Stimulated activated CD8-positive, alpha-beta memory T cell treated with anti-CD3 and anti-CD28 coated beads, Interleukin-7, amount 100 ng/mL, for 24 hours (primary cell): ENCODE measurements around the gene ACVR1B.

Experiments
- DNase-seq: peaks from one replicate; pipeline ENCODE4 v3.0.0-alpha.2; 2020; ENCODE audit warnings: low read depth

ACVR1B gene

DNA sequence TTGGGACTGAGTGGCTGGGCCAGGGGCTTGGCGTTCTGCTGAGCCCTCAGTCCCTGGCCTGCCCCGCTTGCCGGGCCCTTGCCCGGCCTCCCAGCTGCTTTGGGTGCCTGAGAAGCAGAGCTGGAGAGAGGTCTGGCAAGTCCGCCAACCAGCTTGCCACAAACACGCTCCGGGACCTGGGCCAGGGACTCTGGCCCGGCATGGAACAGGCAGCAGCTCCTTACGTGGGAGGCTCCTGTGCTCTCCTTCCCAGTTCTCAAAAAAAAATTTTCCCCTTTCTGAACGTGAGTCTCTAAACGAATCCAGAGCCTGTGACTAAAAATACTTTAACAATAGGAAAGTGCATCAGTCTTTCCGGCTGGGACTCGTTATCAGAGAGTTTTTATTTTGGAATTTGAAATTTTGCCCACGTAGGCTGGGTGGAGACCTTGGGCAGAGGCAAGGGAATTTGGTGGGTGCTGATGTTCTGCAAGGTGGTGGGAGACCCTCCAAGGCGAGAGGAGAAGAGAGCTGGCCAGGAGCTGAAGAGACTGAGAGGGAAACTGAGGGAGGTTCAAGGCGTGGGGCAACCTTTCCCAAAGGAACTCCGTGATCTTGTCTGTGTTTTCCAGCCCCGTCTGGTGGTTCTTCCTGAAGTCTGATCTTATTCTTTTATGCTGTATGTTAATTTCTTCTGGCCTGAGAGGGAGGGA lies 92.9 kb downstream of the ACVR1B start:
- no peak for DNase-seq

DNA sequence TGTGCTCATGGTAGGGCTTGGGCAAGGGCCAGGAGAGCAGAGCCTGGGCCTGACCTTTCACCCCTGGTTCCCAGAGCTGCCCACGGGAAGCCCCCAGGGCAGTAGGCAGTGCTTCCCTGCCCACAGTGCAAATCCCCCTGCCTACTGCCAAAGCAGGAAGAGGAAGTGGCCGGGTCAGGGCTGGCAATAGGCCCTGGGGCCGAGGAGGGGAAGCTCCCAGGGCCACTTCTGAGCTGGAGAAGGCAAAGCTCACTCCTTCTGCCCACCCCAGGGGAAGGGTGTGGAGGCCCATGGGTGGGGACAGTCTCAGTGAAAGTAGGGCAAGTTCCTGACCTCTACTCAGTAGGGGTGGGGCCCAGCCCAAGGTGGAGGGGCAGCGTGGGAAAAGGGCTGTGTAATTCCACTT lies 94.3 kb downstream of the ACVR1B start:
- DNase-seq: no peak
